Adipose tissue (tissue), 3 donors: ENCODE results near the gene SLC7A10. TPM values are rescaled to one million over a fixed set of nuclear protein-coding genes. Genes with fewer than 3 reads are reported as not detected.

Experiments used
- H3K27ac ChIP-seq: one replicate; pipeline ENCODE4 v1.5.1; 2013; ENCODE audit warnings: low read depth, low read length
- WGBS, 3 donors: extraction: QIAGEN DNeasy Blood & Tissue Kit; methylation state at CpG; one replicate each; pipeline ENCODE4 v1.1.7; 2013; 5-methylcytosine and 5-hydroxymethylcytosine counted together
- polyA plus RNA-seq, 3 donors: library from polyadenylated mRNA; stranded (reverse); fragments of 200-250 nt; gene quantifications; one replicate each; pipeline ENCODE4 v1.2.3, GENCODE V29; 2013
- donor health status: healthy with polysubstance abuse.
- donor health status: Bipolar disorder and iron deficiency.
- donor health status: healthy.

Gene SLC7A10
- polyA plus RNA-seq, 3 donors, result 9.3 to 193 (median 32.8) TPM

DNA sequence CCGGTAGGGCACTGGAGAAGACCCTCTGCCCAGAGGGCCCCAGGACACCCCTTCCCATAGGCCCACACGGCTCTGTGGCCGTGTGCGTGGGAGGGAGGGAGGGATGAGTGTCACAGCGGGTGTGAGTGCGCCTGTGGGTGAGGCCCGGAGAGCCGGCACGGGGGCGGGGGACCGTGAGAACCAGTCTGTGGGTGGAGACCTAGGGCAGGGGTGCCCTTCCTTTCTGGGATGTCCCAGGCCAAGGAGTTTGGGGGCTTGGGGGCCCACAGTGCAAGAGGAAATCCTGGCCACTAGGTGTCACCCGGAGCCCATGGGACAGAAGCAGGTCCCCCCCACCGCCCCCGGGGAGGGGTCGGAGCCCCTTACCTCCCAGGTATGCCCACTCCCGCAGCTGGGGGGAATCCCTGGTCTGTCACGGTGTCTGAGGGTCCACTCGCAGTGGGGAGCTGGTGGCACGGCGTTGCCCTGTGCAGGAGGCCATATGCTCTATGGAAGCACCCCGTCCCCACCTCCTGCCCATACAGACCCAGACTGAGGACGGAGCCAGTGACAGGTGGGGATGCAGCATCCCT is 16.0 kb upstream of the SLC7A10 start:
- no peak overlapping the region for H3K27ac ChIP-seq
- 10 to 12% (median 12%) methylated on average over 20 to 22 of the region's 22 CpGs for WGBS, 3 donors

DNA sequence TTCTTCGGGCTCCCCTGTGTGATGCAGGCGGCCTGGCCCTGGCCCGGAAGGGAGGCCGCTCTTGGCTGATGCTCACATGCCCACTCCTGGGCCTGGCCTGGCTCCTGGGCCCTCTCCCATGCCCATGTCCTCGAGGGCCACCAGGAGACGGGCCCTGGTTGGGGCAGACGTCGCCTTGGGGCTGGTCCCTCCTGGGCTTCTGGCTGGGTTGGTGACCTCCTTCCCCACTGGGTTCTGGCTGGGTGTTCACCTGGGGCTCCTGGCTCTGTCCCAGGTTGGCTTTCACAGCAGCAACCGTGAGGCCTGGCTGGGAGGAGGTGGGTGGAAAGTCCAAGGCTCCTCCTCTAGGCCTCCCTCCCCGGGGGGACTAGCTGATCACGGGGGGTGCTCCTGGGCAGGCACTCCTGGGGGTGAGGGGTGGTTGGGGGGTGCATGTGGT is 15.5 kb upstream of the SLC7A10 start:
- 64 to 72% (median 69%) methylated on average over 11 of the region's 11 CpGs for WGBS, 3 donors
- no peak overlapping the region for H3K27ac ChIP-seq

- 82 to 92% (median 83%) methylated on average over 8 of the region's 8 CpGs for WGBS, 3 donors
- no peak overlapping the region for H3K27ac ChIP-seq
These were observed 14.6 kb upstream of the SLC7A10 start for GRCh38 chr19:33240181-33240771.

- H3K27ac ChIP-seq, result no peak overlapping the region
- WGBS, 3 donors, result 81 to 86% (median 84%) methylated on average over 10 of the region's 10 CpGs
These were observed 13.7 kb upstream of the SLC7A10 start for GRCh38 chr19:33239223-33239975.

DNA sequence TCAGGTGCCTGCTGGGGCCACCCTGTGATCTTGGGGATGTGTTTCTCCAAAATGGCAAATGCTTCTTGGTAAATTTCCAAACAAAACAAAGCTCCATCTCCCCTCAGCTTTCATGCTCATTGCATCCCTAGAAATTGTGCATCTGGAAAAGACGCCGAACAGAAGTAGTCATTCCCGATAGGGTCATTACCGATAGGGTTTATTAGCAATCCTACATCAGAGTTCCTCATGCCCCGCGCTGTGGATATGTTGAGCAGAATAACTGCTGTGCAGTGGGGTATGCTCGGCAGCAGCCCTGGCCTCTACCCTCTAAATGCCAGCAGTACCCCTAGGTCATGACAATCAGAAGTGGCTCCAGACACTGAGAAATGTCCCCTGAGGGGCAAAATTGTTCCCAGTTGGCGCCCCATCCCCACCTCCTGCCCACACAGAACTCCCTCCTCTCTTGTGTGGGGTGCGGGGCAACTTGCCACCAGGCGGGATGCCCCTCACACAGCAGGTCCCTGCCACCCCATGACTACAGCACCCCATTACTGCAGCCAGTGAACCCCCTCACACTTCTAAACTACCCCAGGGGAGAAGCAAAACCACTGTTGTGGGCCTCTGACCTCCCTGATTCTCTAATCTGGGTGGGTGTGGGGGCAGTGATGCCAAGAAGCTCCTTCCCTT is 13.0 kb upstream of the SLC7A10 start:
- WGBS, 3 donors, result 91 to 94% (median 91%) methylated on average over 10 of the region's 10 CpGs

DNA sequence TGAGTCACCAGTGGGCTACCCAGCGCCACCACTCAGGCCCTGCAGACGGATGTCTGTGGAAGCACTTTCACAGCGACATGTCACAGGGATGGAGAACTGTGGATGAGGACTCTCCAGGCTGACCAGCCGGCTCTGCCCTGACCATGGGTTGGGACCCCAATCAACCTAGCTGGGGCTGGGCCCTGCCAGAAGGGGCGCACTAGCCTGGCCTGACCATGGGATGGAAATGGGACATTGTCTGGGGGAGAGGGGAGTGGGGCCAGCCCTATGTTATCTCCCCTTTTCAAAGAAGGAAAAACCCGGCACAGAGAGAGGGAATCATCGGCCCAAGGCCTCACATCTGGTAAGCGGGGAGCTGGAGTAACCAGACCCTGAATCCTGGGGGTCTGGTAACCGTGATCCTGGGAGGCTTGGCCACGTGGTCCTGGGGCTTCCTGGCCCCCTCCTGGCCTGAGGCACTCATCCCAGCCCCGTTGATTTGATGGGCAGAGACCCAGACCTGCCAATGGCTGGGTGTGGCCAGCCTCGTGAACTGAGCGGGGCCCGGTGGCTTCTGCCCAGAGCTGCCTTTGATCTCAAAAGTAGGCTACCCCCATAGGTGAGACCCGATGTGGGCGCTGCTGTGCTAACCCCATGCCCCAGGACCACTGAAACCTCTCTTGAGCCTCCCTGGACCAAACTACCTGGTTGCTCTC is 11.2 kb upstream of the SLC7A10 start:
- H3K27ac ChIP-seq, result no peak overlapping the region
- 83 to 90% (median 85%) methylated on average over 16 of the region's 16 CpGs for WGBS, 3 donors

More for the DNA sequence above, 13.0 kb upstream of the SLC7A10 start:
- no peak overlapping the region for H3K27ac ChIP-seq

DNA sequence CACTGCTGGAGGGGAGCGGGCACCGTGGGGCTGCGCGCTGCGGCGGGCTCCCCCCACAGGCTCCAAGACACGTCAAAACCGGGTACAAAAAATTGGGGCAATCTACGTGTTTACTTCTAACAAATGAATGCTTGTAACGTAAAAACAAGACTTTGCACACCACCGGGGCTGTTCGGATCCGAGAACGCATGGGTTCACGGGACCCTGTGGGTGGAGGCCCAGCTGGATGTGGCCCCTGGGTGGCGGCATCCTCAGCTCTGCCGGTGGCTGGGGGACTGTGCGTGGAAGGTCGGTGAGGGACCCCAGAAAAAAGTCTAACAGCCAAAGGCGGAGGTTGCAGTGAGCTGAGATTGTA is 10.3 kb upstream of the SLC7A10 start:
- no peak overlapping the region for H3K27ac ChIP-seq
- 87 to 91% (median 90%) methylated on average over 20 of the region's 20 CpGs for WGBS, 3 donors

DNA sequence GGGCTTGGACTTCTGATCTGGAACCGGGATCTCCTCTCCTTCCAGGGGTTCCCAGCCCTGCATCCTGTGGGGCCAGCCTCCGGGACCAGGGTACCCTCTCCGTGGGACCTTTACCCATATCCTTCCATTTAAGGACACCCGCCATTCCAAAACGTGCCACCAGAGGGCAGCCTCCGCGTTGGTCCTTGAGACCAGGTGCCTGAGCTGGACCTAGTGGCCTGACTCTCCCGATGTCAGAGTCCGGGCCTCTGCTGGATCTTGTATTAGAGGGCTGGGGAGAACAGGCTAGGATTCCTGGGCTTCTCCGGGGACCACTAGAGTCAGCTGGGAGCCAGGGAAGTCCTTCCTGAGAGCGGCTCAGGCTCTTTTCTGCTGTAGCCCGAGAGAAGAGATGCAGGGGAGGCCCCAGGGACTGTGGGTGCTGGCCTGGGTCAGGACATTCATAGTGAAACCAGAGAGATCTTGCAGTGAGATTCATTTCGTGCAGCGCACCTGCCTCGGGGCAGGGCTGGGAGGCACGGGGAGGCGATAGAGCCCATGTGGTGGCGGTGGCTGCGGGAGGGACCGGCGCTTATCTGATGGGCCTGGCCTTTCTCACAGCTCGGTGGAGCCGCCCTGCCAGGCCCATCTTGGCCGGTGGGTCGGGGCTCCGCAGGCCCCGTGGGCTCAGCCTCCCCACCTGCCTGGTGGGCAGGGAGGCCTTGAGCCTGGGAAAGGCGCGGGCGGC is 9.8 kb upstream of the SLC7A10 start:
- no peak overlapping the region for H3K27ac ChIP-seq
- WGBS, 3 donors, result 58 to 62% (median 59%) methylated on average over 30 of the region's 30 CpGs

- WGBS, 3 donors, result 64 to 70% (median 68%) methylated on average over 9 of the region's 9 CpGs
- no peak overlapping the region for H3K27ac ChIP-seq
These were observed 9.1 kb upstream of the SLC7A10 start for GRCh38 chr19:33234736-33235135.

- H3K27ac ChIP-seq, result no peak overlapping the region
- 73 to 86% (median 80%) methylated on average over 8 of the region's 8 CpGs for WGBS, 3 donors
These were observed 8.4 kb upstream of the SLC7A10 start for GRCh38 chr19:33234092-33234491.

DNA sequence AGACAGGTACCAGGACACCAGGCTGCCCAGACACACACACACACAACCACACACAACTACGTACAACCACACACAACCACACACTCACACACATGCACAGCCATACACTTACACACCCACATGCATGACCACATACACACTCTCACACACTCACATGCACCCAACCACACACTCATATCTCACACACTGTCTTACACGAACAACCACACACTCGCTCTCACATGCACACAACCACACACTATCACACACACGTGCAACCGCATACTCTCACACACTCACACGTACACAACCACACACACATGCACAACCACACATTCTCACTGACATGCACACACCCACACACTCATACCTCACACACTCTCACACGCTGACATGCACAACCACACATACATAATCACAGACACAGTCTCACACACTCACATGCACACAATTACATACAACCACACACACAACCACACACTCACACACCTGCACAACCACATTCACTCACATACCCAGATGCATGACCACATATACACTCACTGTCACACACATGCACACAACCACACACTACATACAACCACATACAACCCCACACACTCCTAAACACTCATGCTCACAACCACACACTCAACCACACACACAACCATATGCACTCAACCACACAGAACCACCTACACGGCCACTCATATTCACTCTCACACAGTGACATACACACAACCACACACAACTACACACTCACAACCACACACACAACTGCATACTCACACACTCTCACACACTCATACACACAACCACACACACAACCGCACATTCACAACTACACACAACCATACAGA is 7.6 kb upstream of the SLC7A10 start:
- H3K27ac ChIP-seq, result no peak overlapping the region
- 87 to 91% (median 90%) methylated on average over 9 of the region's 9 CpGs for WGBS, 3 donors

- H3K27ac ChIP-seq, result no peak overlapping the region
- 58 to 75% (median 66%) methylated on average over 12 of the region's 12 CpGs for WGBS, 3 donors
These were observed 7.0 kb upstream of the SLC7A10 start for GRCh38 chr19:33232656-33233055.

GRCh38 chr19:33231511-33231910 is 5.9 kb upstream of the SLC7A10 start:
- H3K27ac ChIP-seq, result no peak overlapping the region
- 38 to 85% (median 53%) methylated on average over 5 of the region's 5 CpGs for WGBS, 3 donors

DNA sequence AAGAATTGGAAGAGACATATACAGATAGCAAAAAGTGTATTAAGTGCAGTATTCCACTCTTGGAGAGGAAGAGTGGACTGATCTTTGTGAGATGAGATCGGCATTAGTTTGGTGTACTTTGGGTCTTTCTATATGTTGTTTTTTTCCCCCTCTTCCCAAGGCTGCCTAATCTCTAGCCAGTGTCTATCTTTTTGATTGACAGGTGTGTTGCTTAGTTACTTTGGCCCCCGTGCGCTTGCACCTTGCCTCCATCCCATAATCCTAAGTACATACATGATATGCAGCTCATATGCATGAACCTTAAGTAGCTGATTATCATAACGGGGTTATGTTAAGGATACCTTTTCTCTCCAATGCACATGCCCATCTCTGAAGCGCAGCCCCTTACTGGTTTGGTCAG is 4.3 kb upstream of the SLC7A10 start:
- H3K27ac ChIP-seq, result no peak overlapping the region
- 76 to 88% (median 88%) methylated on average over 5 of the region's 5 CpGs for WGBS, 3 donors

DNA sequence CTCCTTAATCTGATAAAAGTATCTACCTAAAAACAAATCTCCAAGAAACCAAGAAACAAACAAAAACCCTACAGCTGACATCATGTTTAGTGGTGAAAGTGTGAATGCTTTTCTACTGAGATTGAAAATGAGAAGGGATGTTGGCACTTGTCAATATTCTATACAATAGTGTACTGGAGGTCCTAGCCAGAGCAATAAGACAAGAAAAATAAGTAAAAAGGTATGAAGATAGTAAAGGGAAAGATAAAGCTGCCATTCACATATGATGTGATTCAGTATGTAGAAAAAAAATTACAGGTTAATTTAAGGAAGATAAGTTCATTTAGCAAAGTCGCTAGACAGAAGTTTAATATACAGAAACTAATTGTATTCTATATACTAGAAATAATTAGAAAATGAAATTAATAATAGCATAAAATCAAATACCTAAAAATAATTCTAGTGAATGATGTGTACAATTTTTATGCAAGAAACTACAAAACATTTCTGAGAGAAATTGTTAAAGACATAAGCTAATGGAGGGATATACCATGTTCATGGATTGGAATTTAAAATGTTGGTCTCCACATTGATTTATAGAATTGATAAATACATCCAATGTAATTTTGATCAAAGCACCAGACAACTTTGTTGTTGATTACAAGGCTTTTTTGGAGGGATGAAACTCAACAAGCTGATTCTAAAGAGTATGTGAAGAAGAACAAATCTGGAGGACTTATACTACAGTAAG is 2.4 kb upstream of the SLC7A10 start:
- WGBS, 3 donors, result 82 to 97% (median 96%) methylated on average over 1 of the region's 1 CpG
- no peak overlapping the region for H3K27ac ChIP-seq

DNA sequence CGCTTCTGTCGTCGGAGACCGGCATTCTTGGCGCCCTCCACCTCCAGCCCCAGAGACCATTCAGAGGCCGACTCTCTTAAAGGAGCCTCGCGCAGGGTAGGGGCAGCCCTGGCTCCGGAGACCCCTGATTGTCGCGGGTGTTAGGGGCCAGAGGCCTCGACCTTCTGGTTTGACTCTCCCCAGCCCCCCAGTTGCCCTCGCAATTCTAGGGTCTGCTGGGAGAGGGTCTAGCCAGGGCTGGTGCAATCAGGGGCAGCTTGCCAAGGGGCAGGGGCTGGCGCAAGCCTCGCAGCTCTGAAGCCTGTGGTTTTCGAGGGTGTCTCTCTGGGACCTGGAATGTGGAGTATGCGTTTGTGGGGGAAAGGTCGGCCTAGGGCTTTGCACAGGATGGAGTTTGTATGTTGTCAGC is 1.6 kb upstream of the SLC7A10 start:
- no peak overlapping the region for H3K27ac ChIP-seq
- WGBS, 3 donors, result 19 to 30% (median 28%) methylated on average over 18 of the region's 18 CpGs
